AG10803 (cell line): ENCODE data around the gene ABCA3.

ENCODE experiments used
- DNase-seq: peaks from one replicate; pipeline ENCODE4 v3.0.0; 2010; ENCODE audit warnings: low read depth
- H3K4me3 ChIP-seq: 2 replicates; pipeline ENCODE4 v1.5.1; 2011; ENCODE audit warnings: mild to moderate bottlenecking, low read length, control low read depth
- TF ChIP-seq, protein P1 (sequence below): conservative IDR thresholded peaks from 2 replicates; pipeline ENCODE4 v1.5.1; 2011; ENCODE audit warnings: mild to moderate bottlenecking, low read length, control low read depth, inconsistent platforms

The ABCA3 gene

DNA sequence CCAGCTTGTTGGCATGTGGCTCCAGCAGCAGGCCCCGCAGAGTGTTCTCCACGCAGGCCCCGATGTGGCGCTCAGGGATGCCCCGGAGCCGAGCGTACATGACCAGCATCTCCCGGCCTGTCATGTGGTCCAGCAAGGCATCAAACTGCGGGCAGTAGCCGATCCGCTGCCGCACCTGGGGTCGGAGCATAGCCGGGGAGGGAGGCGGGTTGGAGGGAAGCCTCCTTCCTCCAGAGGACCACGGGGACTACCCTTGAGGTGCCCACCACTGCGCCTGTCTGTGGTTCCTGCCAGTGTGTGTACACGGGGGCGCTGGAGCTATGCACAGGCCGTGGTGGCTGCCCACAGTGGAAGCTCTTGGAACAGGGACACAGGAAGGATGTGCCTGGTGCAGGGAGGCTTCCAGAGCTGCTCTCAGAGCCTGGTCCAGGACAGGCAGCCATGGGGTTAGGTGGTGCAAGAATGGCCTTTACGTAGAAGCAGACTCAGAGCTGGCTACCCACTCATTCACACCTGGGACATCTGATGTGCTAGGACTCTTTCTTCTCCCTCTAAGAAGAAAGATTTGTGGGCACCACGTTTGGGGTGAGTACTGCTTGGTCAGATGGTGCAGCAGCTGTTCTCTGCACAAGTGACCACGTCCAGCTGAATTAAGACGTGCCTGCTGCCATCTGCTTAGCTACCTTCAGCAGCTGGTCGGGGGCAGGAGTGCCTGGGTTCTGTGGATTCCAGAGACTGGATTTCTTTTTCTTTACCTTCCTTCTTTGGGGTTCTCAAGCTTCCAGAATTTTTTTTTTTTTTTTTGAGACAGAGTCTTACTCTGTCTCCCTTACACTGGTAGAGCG, 61.4 kb downstream of the ABCA3 start:
- DNase-seq, result no peak
- no peak overlapping the region for H3K4me3 ChIP-seq
- TF ChIP-seq, protein P1, sequence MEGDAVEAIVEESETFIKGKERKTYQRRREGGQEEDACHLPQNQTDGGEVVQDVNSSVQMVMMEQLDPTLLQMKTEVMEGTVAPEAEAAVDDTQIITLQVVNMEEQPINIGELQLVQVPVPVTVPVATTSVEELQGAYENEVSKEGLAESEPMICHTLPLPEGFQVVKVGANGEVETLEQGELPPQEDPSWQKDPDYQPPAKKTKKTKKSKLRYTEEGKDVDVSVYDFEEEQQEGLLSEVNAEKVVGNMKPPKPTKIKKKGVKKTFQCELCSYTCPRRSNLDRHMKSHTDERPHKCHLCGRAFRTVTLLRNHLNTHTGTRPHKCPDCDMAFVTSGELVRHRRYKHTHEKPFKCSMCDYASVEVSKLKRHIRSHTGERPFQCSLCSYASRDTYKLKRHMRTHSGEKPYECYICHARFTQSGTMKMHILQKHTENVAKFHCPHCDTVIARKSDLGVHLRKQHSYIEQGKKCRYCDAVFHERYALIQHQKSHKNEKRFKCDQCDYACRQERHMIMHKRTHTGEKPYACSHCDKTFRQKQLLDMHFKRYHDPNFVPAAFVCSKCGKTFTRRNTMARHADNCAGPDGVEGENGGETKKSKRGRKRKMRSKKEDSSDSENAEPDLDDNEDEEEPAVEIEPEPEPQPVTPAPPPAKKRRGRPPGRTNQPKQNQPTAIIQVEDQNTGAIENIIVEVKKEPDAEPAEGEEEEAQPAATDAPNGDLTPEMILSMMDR, result no peak

DNA sequence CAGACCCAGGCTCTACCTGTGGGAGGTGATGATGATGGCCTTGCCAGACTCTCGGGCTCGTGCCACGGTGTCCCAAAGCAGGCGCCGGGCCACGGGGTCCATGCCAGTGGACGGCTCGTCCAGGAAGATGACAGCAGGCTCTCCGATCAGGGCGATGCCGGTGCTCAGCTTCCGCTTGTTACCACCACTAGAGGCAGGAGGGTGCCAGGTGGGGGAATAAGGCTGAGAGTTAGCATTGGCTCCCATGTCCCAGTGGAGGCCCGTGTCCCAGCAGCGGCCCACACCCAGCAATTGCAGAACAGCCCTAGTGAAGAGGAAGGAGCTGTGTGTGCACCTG, 62.3 kb downstream of the ABCA3 start:
- TF ChIP-seq, protein P1, result no peak
- DNase-seq, result no peak
- H3K4me3 ChIP-seq, result no peak overlapping the region

DNA sequence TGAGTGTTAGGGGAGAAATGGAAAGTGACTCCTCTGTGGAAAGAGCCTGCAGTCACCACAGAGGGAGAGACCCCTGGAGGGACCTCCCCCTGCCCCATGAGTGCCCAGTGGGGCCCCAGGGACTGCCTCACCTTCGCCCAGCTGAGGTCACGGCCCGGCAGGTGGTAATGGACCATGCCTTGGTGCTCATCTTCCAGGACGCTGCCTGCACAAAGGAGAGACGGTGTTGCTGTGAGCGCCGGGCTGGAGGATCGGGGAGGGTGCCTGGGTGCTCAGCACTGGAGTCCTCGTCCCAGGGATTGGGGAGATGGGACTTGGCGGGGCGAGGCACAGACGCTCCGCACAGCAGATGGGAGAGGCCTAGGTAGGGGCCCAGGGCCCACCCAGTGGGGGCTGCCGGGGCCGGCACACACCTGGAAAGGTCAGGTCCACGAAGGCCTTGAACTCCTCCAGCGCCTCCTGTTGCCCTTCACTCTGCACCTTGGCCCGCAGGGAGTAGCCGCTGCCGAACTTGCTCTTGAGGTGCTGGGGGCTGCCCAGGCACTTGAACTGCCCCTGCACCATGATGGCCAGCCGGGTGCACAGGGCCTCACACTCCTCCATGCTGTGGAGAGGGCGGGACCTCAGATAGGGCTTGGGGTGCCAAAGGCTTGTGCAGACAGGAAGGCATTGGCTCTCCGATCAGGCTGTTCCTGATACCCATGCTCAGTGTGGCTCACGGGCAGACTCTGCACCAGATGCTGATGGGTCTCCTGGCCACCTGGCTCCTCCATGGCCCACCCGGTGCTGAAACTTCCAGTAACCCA, 62.9 kb downstream of the ABCA3 start:
- DNase-seq, result no peak
- TF ChIP-seq, protein P1, result no peak
- no peak overlapping the region for H3K4me3 ChIP-seq

DNA sequence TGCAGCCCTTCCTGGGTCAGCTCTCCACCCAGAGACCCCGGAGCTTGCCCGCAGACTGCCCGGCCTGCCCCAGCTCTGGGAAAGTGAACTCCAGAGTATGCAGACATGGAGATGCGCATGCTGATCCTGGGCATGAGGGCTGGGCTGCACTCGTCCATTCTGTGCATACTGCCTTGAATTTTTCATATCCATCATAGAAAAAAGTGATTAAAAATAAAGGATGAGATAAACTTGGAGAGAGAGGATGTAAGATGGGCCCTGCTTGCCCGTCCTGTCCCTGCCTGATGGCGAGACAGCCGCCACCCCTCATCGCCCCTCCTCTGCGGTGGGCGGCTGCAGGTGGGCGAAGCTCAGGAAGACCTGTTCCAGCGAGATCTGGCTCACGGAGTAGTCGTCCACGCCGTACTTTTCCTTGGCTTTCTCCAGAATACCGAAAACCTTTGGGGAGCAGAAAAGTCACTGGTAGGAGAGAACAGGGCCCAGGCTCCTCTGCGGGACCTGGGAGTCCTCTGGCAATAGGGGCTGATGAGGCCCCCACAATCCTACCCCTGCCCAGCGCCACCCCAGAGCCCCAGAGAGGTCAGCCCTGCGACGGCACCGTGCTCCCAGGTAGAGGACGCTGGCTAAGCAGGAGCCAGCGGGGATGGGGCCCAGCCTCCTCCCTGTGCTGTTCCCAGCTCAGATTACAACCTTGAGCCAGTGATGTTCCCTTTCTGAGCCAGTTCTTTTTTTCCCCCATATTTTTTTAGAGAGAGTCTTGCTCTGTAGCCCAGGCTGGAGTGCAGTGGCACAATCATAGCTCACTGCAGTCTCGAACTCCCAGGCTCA, 63.9 kb downstream of the ABCA3 start:
- no peak for DNase-seq
- TF ChIP-seq, protein P1, result no peak
- H3K4me3 ChIP-seq, result no peak overlapping the region

DNA sequence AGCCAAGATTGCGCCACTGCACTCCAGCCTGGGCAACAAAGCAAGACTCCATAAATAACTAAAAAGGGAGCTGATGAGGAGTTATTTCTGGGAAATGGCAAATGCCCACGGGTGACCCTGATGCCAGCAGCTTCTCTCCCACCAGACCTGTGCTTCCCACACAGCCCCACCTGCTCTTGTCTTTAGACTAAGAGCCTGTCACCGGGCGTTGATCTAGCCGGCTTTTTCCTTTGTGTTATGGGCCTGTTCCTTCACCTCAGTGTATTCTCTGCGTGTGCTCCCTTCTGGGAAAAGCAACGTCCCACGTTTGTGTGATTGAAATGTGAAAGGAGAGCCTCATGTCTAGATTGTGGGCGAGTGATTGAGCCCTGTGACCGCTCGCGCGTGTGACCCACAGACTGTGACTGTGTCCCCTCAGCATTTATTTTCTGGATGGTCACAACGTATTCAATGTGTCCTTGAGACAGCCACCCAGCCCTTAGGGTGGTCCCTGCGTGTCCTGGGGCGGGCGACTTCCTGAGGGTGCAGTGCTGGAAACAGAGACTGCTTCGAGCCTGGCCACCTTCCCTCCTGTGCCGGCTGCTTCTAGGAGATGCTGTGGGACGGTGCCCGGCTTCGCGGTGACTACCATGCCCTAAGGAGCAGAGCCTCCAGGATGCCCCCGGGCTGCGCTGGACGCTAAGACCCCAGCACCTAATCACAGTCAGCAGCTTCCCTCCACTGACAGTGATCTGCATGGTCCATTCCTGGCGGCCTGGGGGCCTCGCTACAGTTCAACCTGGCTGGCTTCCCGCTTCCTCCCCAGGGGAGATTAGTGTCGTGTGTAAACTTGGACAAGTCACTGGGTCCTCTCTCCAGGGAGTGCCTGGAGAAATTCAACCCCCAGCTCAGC, 64.8 kb downstream of the ABCA3 start:
- TF ChIP-seq, protein P1, result no peak

DNA sequence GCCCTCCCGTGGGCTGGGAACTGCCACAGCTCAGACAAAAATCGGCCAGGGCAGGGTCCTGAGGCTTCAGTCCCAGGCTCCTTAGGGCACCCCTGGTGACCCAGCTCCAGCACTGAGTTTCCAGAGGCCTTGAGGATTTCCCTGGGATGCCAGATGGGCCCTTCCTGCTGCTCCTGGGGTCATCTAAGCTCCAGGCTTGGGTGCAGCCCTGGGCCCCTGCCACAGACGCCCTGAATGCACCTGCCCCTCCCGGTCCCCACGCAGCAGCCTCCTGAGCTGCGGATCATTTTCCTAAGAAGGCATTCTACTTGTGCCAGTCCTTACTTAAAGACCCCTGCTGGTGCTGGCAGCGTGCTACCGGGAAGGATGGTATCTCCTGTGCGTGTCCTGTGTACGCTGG, 66.6 kb downstream of the ABCA3 start:
- TF ChIP-seq, protein P1, result no peak
- no peak overlapping the region for H3K4me3 ChIP-seq
- no peak for DNase-seq

More for the DNA sequence above, 64.8 kb downstream of the ABCA3 start:
- DNase-seq, result no peak
- H3K4me3 ChIP-seq, result no peak overlapping the region
